Endothelial cell of umbilical vein (primary cell): ENCODE results near the gene TADA2A. TPM values are rescaled to one million over a fixed set of nuclear protein-coding genes. Genes with fewer than 3 reads are reported as not detected.

Experiments used
- BruUV-seq: library from RNA; stranded (reverse); fragments of 400-500 nt; replicated peaks from 2 replicates; lab custom pipeline; 2021; lab: Mats Ljungman, UMichigan
- CTCF ChIA-PET: fragments of 300-600, 350-600 bp; sonication (Branson Sonifier 250); formaldehyde crosslinking; loops from one replicate; lab custom pipeline; 2021; ENCODE audit warnings: antibody characterized with exemption, inconsistent platforms; lab: Charles Lee
- POLR2A ChIA-PET: fragments of 300-600, 350-600 bp; sonication (Branson Sonifier 250); formaldehyde crosslinking; loops from one replicate; lab custom pipeline; 2021; ENCODE audit warnings: antibody characterized with exemption, inconsistent platforms; lab: Charles Lee
- DNase-seq: peaks from one replicate; pipeline ENCODE4 v3.0.0-alpha.2; 2011; ENCODE audit warnings: low read depth, low spot score
- FAIRE-seq: peaks from 2 replicates; lab custom pipeline; 2011; peaks lifted over from hg19 to GRCh38; lab: Jason Lieb, UNC
- H2AFZ ChIP-seq: 2 replicates; pipeline ENCODE4 v1.6.0; 2012; ENCODE audit warnings: low read depth, low read length, control low read depth, inconsistent platforms
- H3K27ac ChIP-seq: 2 replicates; pipeline ENCODE4 v1.5.1; 2011; ENCODE audit warnings: low read depth, mild to moderate bottlenecking, control low read depth, low read length, moderate library complexity; ENCODE audit not compliant: insufficient read depth
- H3K27me3 ChIP-seq, 2 experiments: 2 replicates each; pipeline versions ENCODE4 v1.6.0 to v1.6.1; 2011; ENCODE audit warnings: low read length in 2 of 2, mixed read lengths in 1 of 2; ENCODE audit not compliant: control insufficient read depth in 2 of 2, insufficient read depth in 2 of 2
- H3K36me3 ChIP-seq, 2 experiments: 2 replicates in 1 of 2; 3 replicates in 1 of 2; pipeline ENCODE4 v1.5.1; 2011; ENCODE audit warnings: low read length in 2 of 2, mild to moderate bottlenecking in 1 of 2, moderate library complexity in 1 of 2; ENCODE audit not compliant: control insufficient read depth in 2 of 2, insufficient read depth in 2 of 2; ENCODE audit errors: extremely low read depth in 1 of 2
- H3K4me1 ChIP-seq: 3 replicates; pipeline ENCODE4 v1.5.1; 2011; ENCODE audit warnings: mild to moderate bottlenecking, low read length; ENCODE audit not compliant: control insufficient read depth, insufficient read depth; ENCODE audit errors: extremely low read depth
- H3K4me2 ChIP-seq: 2 replicates; pipeline ENCODE4 v1.6.1; 2011; ENCODE audit warnings: low read length, control low read depth, mixed read lengths; ENCODE audit not compliant: insufficient read depth
- H3K4me3 ChIP-seq, 3 experiments: fragments of 200-600 bp in 1 of 3; sonication (generic), shearing (Covaris generic) in 1 of 3; replicated peaks in 1 of 3; 2 replicates each; pipeline ENCODE4 v1.5.1; 2011 to 2016; ENCODE audit warnings: control low read depth in 3 of 3, low read length in 3 of 3, mild to moderate bottlenecking in 2 of 3, inconsistent platforms in 1 of 3, low read depth in 1 of 3, moderate library complexity in 1 of 3; ENCODE audit not compliant: insufficient read depth in 1 of 3
- H3K79me2 ChIP-seq: 2 replicates; pipeline ENCODE4 v1.6.0; 2012; ENCODE audit warnings: low read length, inconsistent platforms; ENCODE audit not compliant: control insufficient read depth, insufficient read depth
- H3K9ac ChIP-seq: replicated peaks from 2 replicates; pipeline ENCODE3; 2011; ENCODE audit warnings: low read length, control low read depth; ENCODE audit not compliant: insufficient read depth; ENCODE audit errors: extremely low read depth
- H3K9me1 ChIP-seq: replicated peaks from 3 replicates; pipeline ENCODE4 v1.6.0; 2011; ENCODE audit warnings: mild to moderate bottlenecking, low read length; ENCODE audit not compliant: control insufficient read depth, insufficient read depth; ENCODE audit errors: extremely low read depth
- H3K9me3 ChIP-seq: replicated peaks from 2 replicates; pipeline ENCODE4 v1.5.1; 2012; ENCODE audit warnings: low read length, inconsistent platforms; ENCODE audit not compliant: control insufficient read depth, insufficient read depth
- H4K20me1 ChIP-seq: replicated peaks from 2 replicates; pipeline ENCODE3; 2011; ENCODE audit warnings: mild to moderate bottlenecking, low read length; ENCODE audit not compliant: control insufficient read depth, insufficient read depth; ENCODE audit errors: extremely low read depth
- EZH2 ChIP-seq: IDR thresholded peaks from 2 replicates; pipeline ENCODE4 v1.6.1; 2012; ENCODE audit warnings: borderline replicate concordance, low read depth, mild to moderate bottlenecking, moderate library complexity, low read length, inconsistent platforms; ENCODE audit not compliant: severe bottlenecking
- FOS ChIP-seq: IDR thresholded peaks from 2 replicates; pipeline ENCODE4 v1.6.1; 2011; ENCODE audit warnings: mild to moderate bottlenecking, low read length, moderate library complexity, borderline replicate concordance; ENCODE audit not compliant: insufficient read depth
- POLR2A ChIP-seq: IDR thresholded peaks from 2 replicates; pipeline ENCODE4 v1.6.1; 2012; ENCODE audit warnings: low read depth, mild to moderate bottlenecking, control low read depth, low read length
- dilution Hi-C: fragments of 300-500 bp; cut with MboI; formaldehyde crosslinking; loops from one replicate; pipeline ENCODE4 v1.15.0; 2019; ENCODE audit warnings: low sequenced_read_pairs; ENCODE audit not compliant: extremely low pct_ligation_motif_present
- intact Hi-C: fragments of 100-400 bp; cut with micrococcal nuclease; formaldehyde crosslinking; loops from one replicate; pipeline ENCODE4 v1.10.0; 2022
- polyA plus RNA-seq, 4 experiments: library from polyadenylated mRNA; depleted of rRNA in 3 of 4; stranded (reverse) in 3 of 4; unstranded in 1 of 4; fragments of >200 nt; gene quantifications; 2 replicates each; pipeline versions ENCODE4 v1.2.1 to v1.2.3, GENCODE V29; 2011 to 2012; ENCODE audit warnings: missing spikeins in 1 of 4
- total RNA-seq: library from RNA; stranded (reverse); gene quantifications from 2 replicates; pipeline ENCODE4 v1.2.3, GENCODE V29; 2021
- TF ChIP-seq, protein P1 (sequence below): IDR thresholded peaks from 2 replicates; pipeline ENCODE4 v1.6.1; 2011; ENCODE audit not compliant: insufficient read depth, insufficient read length

TADA2A gene
- total and polyA plus RNA-seq, 2 donors (not counting 3 experiments of a cell fraction or from before 2014, with no cell fraction given) = 9.9 to 22.4 TPM

GRCh38 chr17:37358098-37358829, 48.4 kb upstream of the TADA2A start:
- H3K79me2 ChIP-seq = peaks cover 55% of the 10 kb centered on the region
- H3K4me1 ChIP-seq = peaks cover 21% of the 10 kb centered on the region
- H4K20me1 ChIP-seq = no peaks in the 10 kb centered on the region
- TF ChIP-seq POLR2A (peak; percentile 42), EZH2 (no peak), FOS (no peak)
- TF ChIP-seq, protein P1, sequence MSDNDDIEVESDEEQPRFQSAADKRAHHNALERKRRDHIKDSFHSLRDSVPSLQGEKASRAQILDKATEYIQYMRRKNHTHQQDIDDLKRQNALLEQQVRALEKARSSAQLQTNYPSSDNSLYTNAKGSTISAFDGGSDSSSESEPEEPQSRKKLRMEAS = peak; percentile 78
- peak overlapping the region; percentile 72 for H3K9ac ChIP-seq
- DNase-seq = peak; percentile 78
- FAIRE-seq = no peak
- peak overlapping the region; percentile 50 for H3K27ac ChIP-seq
- POLR2A ChIA-PET = interaction anchor here (0.5 kb wide), 2 partner anchors 10 to 906 kb away, joined by 3 read pairs; no protein-coding TSS in a partner anchor
- no peaks in the 10 kb centered on the region for H3K9me3 ChIP-seq
- intact Hi-C loops = loop anchor here (5.0 kb wide), 3 partner anchors 49 to 811 kb away; partner anchors contain the start of genes ACACA and TADA2A
- peaks cover 0 to 3% of the 10 kb centered on the region in 2 experiments for H3K36me3 ChIP-seq
- BruUV-seq = TSS peak; percentile 31
- H3K9me1 ChIP-seq = no peaks in the 10 kb centered on the region
- dilution Hi-C loops = no loop called here
- peak overlapping the region; percentile 47 to 89 (median 84) for H3K4me3 ChIP-seq
- peak overlapping the region; percentile 92 for H3K4me2 ChIP-seq
- no peaks in the 10 kb centered on the region for H3K27me3 ChIP-seq
- peak overlapping the region; percentile 54 for H2AFZ ChIP-seq
- CTCF ChIA-PET = interaction anchor here (0.6 to 2.8 kb wide), 8 partner anchors 9 to 49 kb away, joined by 3 to 41 read pairs (median 4); no protein-coding TSS in a partner anchor
